B cell (primary cell): Measurements from ENCODE around the gene ZNF695. TPM values are rescaled to one million over a fixed set of nuclear protein-coding genes. Genes with fewer than 3 reads are reported as not detected.

Source experiments
- ATAC-seq: fragments of 200-7000 bp; cut with Tn5 transposase; one replicate; pipeline ENCODE4 v1.10.0; 2021; ENCODE audit warnings: low read depth, mild to moderate bottlenecking, moderate number of reproducible peaks, moderate library complexity
- CTCF ChIA-PET: fragments of 350-600 bp; sonication (Branson Sonifier 250); formaldehyde crosslinking; loops from one replicate; lab custom pipeline; 2021; ENCODE audit warnings: antibody characterized with exemption, inconsistent platforms; lab: Charles Lee
- POLR2A ChIA-PET: fragments of 350-600 bp; sonication (Branson Sonifier 250); formaldehyde crosslinking; loops from one replicate; lab custom pipeline; 2021; ENCODE audit warnings: antibody characterized with exemption; lab: Charles Lee
- DNase-seq: peaks from one replicate; pipeline ENCODE4 v3.0.0; 2013
- H2AFZ ChIP-seq: 2 replicates; pipeline ENCODE4 v1.6.1; 2012; ENCODE audit warnings: mild to moderate bottlenecking, low read depth, low read length; ENCODE audit not compliant: insufficient read depth, poor library complexity, severe bottlenecking
- H3K27ac ChIP-seq, 2 donors: 1 replicate in 1 of 2; 2 replicates in 1 of 2; pipeline ENCODE4 v1.5.1; 2012 to 2013; ENCODE audit warnings: low read length in 2 of 2, mild to moderate bottlenecking in 2 of 2, moderate library complexity in 1 of 2
- H3K27me3 ChIP-seq, 4 experiments: fragments of 200-600 bp in 1 of 4; sonication (generic) in 1 of 4; replicated peaks in 1 of 4; 1 replicate in 2 of 4; 2 replicates in 2 of 4; pipeline versions ENCODE4 v1.6.1 to v1.7.0; 2013 to 2016; ENCODE audit warnings: low read length in 3 of 4, mild to moderate bottlenecking in 2 of 4, mixed read lengths in 1 of 4, moderate library complexity in 1 of 4; ENCODE audit not compliant: insufficient read depth in 4 of 4, control insufficient read depth in 3 of 4; ENCODE audit errors: control extremely low read depth in 1 of 4
- H3K36me3 ChIP-seq, 2 experiments: replicated peaks in 1 of 2; 1 replicate in 1 of 2; 2 replicates in 1 of 2; pipeline versions ENCODE4 v1.6.1 to v1.7.1; 2013; ENCODE audit warnings: low read length in 1 of 2; ENCODE audit not compliant: insufficient read depth in 2 of 2, control insufficient read depth in 1 of 2; ENCODE audit errors: control extremely low read depth in 1 of 2, extremely low read depth in 1 of 2
- H3K4me1 ChIP-seq, 2 donors: fragments of 200-600 bp in 1 of 2; sonication (generic) in 1 of 2; 1 replicate in 1 of 2; 2 replicates in 1 of 2; pipeline versions ENCODE4 v1.5.1 to v1.6.1; 2013 to 2017; ENCODE audit warnings: low read length in 2 of 2; ENCODE audit not compliant: control insufficient read depth in 2 of 2, insufficient read depth in 2 of 2
- H3K4me2 ChIP-seq: replicated peaks from 2 replicates; pipeline ENCODE3; 2012; ENCODE audit warnings: mild to moderate bottlenecking, low read depth, low read length; ENCODE audit not compliant: poor library complexity, severe bottlenecking
- H3K4me3 ChIP-seq, 5 experiments: fragments of 200-600 bp in 1 of 5; sonication (generic) in 1 of 5; 1 replicate in 3 of 5; 2 replicates in 2 of 5; pipeline versions ENCODE4 v1.5.1 to v1.7.0; 2011 to 2016; ENCODE audit warnings: low read length in 4 of 5, mild to moderate bottlenecking in 4 of 5, low read depth in 2 of 5, control low read depth in 1 of 5, moderate library complexity in 1 of 5; ENCODE audit not compliant: insufficient read depth in 1 of 5; ENCODE audit errors: control extremely low read depth in 1 of 5, extremely low read depth in 1 of 5
- H3K79me2 ChIP-seq: fragments of 200-600 bp; sonication (generic); one replicate; pipeline ENCODE4 v1.6.0; 2016; ENCODE audit warnings: low read length; ENCODE audit not compliant: control insufficient read depth, insufficient read depth
- H3K9ac ChIP-seq: fragments of 200-600 bp; sonication (generic); 2 replicates; pipeline ENCODE4 v1.6.1; 2017; ENCODE audit warnings: mild to moderate bottlenecking, low read length, moderate library complexity
- H3K9me3 ChIP-seq, 3 donors: one replicate each; pipeline versions ENCODE4 v1.6.1 to v1.7.1; 2013; ENCODE audit warnings: low read length in 2 of 3; ENCODE audit not compliant: control insufficient read depth in 2 of 3, insufficient read depth in 1 of 3; ENCODE audit errors: control extremely low read depth in 1 of 3
- H4K20me1 ChIP-seq: 2 replicates; pipeline ENCODE4 v1.6.0; 2012; ENCODE audit warnings: mild to moderate bottlenecking, low read length; ENCODE audit not compliant: insufficient read depth, control insufficient read depth, poor library complexity, severe bottlenecking
- H3K27ac Mint-ChIP-seq: one replicate; pipeline ENCODE4 v1.8.0; 2021; ENCODE audit warnings: mixed read lengths
- H3K27me3 Mint-ChIP-seq: one replicate; pipeline ENCODE4 v1.8.0; 2021; ENCODE audit warnings: mixed read lengths
- H3K4me1 Mint-ChIP-seq: one replicate; pipeline ENCODE4 v1.8.0; 2021; ENCODE audit warnings: mixed read lengths
- H3K4me3 Mint-ChIP-seq: one replicate; pipeline ENCODE4 v1.8.0; 2021; ENCODE audit warnings: mixed read lengths
- H3K9me3 Mint-ChIP-seq: one replicate; pipeline ENCODE4 v1.8.0; 2022; ENCODE audit warnings: mixed read lengths; ENCODE audit not compliant: insufficient read depth
- CTCF ChIP-seq: fragments of 200-600 bp; IDR thresholded peaks from one replicate; pipeline ENCODE4 v1.8.0; 2022; ENCODE audit warnings: antibody characterized with exemption, mild to moderate bottlenecking
- EZH2 ChIP-seq: IDR thresholded peaks from 2 replicates; pipeline ENCODE4 v1.6.1; 2012; ENCODE audit warnings: borderline replicate concordance, low read depth, mild to moderate bottlenecking, moderate library complexity, low read length; ENCODE audit not compliant: insufficient read depth, poor library complexity, severe bottlenecking
- WGBS: methylation state at CpG from one replicate; pipeline ENCODE4 v1.1.5; 2013; ENCODE audit warnings: missing lambda C conversion rate; ENCODE audit not compliant: insufficient coverage; 5-methylcytosine and 5-hydroxymethylcytosine counted together
- intact Hi-C: fragments of 100-400 bp; cut with micrococcal nuclease; formaldehyde crosslinking; loops from one replicate; pipeline ENCODE4 v1.10.0; 2022
- polyA plus RNA-seq: library from polyadenylated mRNA; depleted of rRNA; stranded (reverse); fragments of >200 nt; gene quantifications from 2 replicates; pipeline ENCODE4 v1.2.3, GENCODE V29; 2012
- total RNA-seq, 2 donors: library from RNA; stranded (reverse); fragments of 120-200 nt in 1 of 2; gene quantifications; 1 replicate in 1 of 2; 2 replicates in 1 of 2; pipeline versions ENCODE4 v1.2.3 to v1.2.4, GENCODE V29; 2013 to 2022

ZNF695 gene
- total and polyA plus RNA-seq, 2 donors (not counting 1 experiment from before 2014, with no cell fraction given), result 0.44 TPM; not detected in 1

DNA sequence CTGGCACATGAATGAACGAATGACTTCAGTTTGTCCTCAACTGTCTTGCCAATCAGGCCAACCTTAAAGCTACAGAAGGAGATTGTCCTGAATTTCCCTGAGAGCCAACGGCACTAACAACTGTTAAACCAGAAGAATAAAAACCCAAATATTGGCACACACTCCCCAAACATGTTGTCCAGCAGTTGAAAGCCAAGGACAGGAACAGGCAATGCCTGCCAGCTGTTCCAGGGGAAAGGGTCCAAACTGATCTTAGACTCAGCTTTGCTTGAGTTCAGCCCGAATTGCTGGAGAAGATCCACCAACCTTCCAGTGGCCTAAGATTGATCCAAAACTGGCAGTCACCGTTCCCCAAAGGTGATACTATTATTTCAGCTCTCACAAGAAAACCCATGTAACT lies 53.7 kb downstream of the ZNF695 start:
- Histone ChIP-seq H4K20me1 (no peaks in the 10 kb centered on the region), H3K36me3 (no peaks in the 10 kb centered on the region), H3K27me3 (no peaks in the 10 kb centered on the region), H3K4me1 (peaks cover 0 to under 1% of the 10 kb centered on the region in 2 donors), H3K9me3 (no peaks in the 10 kb centered on the region), H2AFZ (no peak overlapping the region), H3K79me2 (no peaks in the 10 kb centered on the region), H3K27ac (no peak overlapping the region), H3K4me2 (no peak overlapping the region), H3K9ac (no peak overlapping the region), H3K4me3 (no peak overlapping the region)
- TF ChIP-seq EZH2 (no peak), CTCF (no peak)
- ChIA-PET POLR2A (interaction anchor here (0.6 kb wide), 1 partner anchor 256 kb away, joined by 5 read pairs; no protein-coding TSS in a partner anchor), CTCF (no interaction called here)
- WGBS, result 96% methylated on average over 3 of the region's 4 CpGs
- no peak overlapping the region for H3K27ac Mint-ChIP-seq
- DNase-seq (no peak), ATAC-seq (no peak)
- H3K27me3 Mint-ChIP-seq, result no peaks in the 10 kb centered on the region
- H3K4me1 Mint-ChIP-seq, result peaks cover 6% of the 10 kb centered on the region
- intact Hi-C loops, result no loop called here
- H3K9me3 Mint-ChIP-seq, result no peaks in the 10 kb centered on the region
- no peak overlapping the region for H3K4me3 Mint-ChIP-seq

DNA sequence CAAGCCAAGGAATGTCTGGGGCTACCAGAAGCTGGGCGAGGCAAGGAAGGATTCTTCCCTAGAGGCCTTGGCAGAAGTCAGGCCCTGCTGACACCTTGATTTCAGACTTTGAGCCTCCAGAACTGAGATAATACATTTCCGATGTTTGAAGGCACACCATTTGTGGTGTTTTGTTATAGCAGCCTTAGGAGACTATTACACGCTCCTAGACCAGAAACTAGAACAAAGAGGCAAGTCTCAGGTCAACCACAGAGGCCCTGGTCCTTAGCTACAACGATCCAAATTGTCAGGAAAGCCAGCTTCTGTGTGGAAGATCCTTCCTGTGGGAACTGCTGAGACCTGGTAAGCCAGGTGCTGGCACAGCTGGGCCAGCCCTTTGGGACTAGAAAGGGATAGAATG lies 56.4 kb downstream of the ZNF695 start:
- Mint-ChIP-seq H3K4me1 (peaks cover 6% of the 10 kb centered on the region), H3K27ac (no peak overlapping the region), H3K27me3 (no peaks in the 10 kb centered on the region), H3K4me3 (no peak overlapping the region), H3K9me3 (no peaks in the 10 kb centered on the region)
- H3K4me1 ChIP-seq, result peaks cover 6 to 8% of the 10 kb centered on the region in 2 donors
- H3K27ac ChIP-seq, result no peak overlapping the region
- H3K36me3 ChIP-seq, result no peaks in the 10 kb centered on the region
- H3K4me2 ChIP-seq, result no peak overlapping the region
- H3K79me2 ChIP-seq, result no peaks in the 10 kb centered on the region
- POLR2A ChIA-PET, result no interaction called here
- H3K27me3 ChIP-seq, result no peaks in the 10 kb centered on the region
- WGBS, result 87% methylated on average over 4 of the region's 4 CpGs
- TF ChIP-seq EZH2 (no peak), CTCF (no peak)
- no peaks in the 10 kb centered on the region for H4K20me1 ChIP-seq
- no peak overlapping the region for H2AFZ ChIP-seq
- H3K9ac ChIP-seq, result no peak overlapping the region
- no peak for DNase-seq
- intact Hi-C loops, result no loop called here
- H3K4me3 ChIP-seq, result no peak overlapping the region
- no peaks in the 10 kb centered on the region for H3K9me3 ChIP-seq
- CTCF ChIA-PET, result interaction anchor here (1.3 to 1.8 kb wide), 2 partner anchors 9 to 20 kb away, joined by 3 to 8 read pairs; no protein-coding TSS in a partner anchor
- ATAC-seq, result no peak
